Effector CD4-positive, alpha-beta T cell (primary cell): ENCODE results near the gene PSMD6.

Experiments used
- DNase-seq: peaks from one replicate; pipeline ENCODE4 v3.0.0-alpha.2; 2020
- total RNA-seq: gene quantifications from one replicate; lab custom pipeline; 2026; lab: John Stamatoyannopoulos, UW

The PSMD6 gene
- 114 reads per million, percentile 85 among the genes with 10 or more reads in this experiment for total RNA-seq

- peak; percentile 88 for DNase-seq
These were observed at the start of gene PSMD6 for GRCh38 chr3:64023187-64023860. PSMD6 (minus strand) TSS chr3:64023494; CDS start chr3:64023419, 75 bp downstream.

- DNase-seq: no peak
These were observed 48.8 kb upstream of the PSMD6 start for GRCh38 chr3:64072126-64072525.

GRCh38 chr3:64070704-64071103, 47.4 kb upstream of the PSMD6 start:
- DNase-seq: no peak

- no peak for DNase-seq
These were observed 44.4 kb upstream of the PSMD6 start for GRCh38 chr3:64067506-64068346.

GRCh38 chr3:64064804-64065203, 41.5 kb upstream of the PSMD6 start:
- DNase-seq: no peak

- no peak for DNase-seq
These were observed 40.7 kb upstream of the PSMD6 start for GRCh38 chr3:64063983-64064438.

GRCh38 chr3:64063207-64063982, 40.1 kb upstream of the PSMD6 start:
- DNase-seq: no peak

GRCh38 chr3:64061628-64062027, 38.3 kb upstream of the PSMD6 start:
- DNase-seq: no peak

- DNase-seq: no peak
These were observed 36.3 kb upstream of the PSMD6 start for GRCh38 chr3:64059484-64060175.

GRCh38 chr3:64058566-64058965, 35.3 kb upstream of the PSMD6 start:
- no peak for DNase-seq

- DNase-seq: no peak
These were observed 33.9 kb upstream of the PSMD6 start for GRCh38 chr3:64057231-64057630.

GRCh38 chr3:64056606-64057180, 33.4 kb upstream of the PSMD6 start:
- DNase-seq: no peak

GRCh38 chr3:64055076-64055475, 31.8 kb upstream of the PSMD6 start:
- no peak for DNase-seq

GRCh38 chr3:64054488-64054887, 31.2 kb upstream of the PSMD6 start:
- no peak for DNase-seq

- DNase-seq: no peak
These were observed 30.3 kb upstream of the PSMD6 start for GRCh38 chr3:64053581-64053980.

GRCh38 chr3:64053117-64053516, 29.8 kb upstream of the PSMD6 start:
- no peak for DNase-seq

GRCh38 chr3:64049832-64050231, 26.5 kb upstream of the PSMD6 start:
- DNase-seq: no peak

- no peak for DNase-seq
These were observed 25.8 kb upstream of the PSMD6 start for GRCh38 chr3:64049136-64049535.

GRCh38 chr3:64048631-64049061, 25.4 kb upstream of the PSMD6 start:
- no peak for DNase-seq

- no peak for DNase-seq
These were observed 24.5 kb upstream of the PSMD6 start for GRCh38 chr3:64047787-64048186.

GRCh38 chr3:64046996-64047594, 23.8 kb upstream of the PSMD6 start:
- no peak for DNase-seq

- no peak for DNase-seq
These were observed 23.3 kb upstream of the PSMD6 start for GRCh38 chr3:64046592-64046991.
